Stimulated activated CD8-positive, alpha-beta memory T cell treated with anti-CD3 and anti-CD28 coated beads, Interleukin-12 subunit alpha, Interleukin-12 subunit beta, amount 100 ng/mL, for 24 hours (primary cell): ENCODE data around the gene CIAO3.

Experiments
- DNase-seq: peaks from one replicate; pipeline ENCODE4 v3.0.0-alpha.2; 2020; ENCODE audit errors: extremely low read depth

CIAO3 gene

DNA sequence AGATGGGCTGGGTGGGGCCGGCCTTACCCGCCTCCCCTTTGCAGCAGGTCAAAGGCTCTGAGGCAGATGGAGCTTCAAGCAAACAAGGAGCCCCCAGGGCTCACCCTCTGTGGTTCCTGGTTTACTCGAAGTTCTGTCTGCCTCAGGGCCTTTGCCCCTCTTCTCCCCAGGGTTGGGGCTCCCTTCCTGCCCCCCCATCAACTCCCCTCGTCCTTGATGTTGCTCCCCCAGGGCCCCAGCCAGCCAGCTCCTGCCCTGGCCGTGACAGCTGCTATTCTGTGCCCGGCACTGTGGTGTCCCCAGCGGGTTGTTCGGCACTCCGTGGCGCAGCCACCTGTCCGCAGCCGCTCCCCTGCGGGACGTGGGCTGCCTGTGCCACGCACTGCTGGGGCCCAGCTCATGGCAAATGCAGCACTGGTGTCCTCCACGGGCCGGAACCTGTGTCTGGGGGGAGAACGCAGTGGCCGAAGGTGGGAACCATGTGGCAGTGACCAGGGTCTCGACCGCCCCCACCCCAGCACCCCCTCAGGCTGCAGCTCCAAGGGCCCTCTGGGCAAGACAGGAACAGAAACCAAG, 30.2 kb downstream of the CIAO3 start:
- no peak for DNase-seq

DNA sequence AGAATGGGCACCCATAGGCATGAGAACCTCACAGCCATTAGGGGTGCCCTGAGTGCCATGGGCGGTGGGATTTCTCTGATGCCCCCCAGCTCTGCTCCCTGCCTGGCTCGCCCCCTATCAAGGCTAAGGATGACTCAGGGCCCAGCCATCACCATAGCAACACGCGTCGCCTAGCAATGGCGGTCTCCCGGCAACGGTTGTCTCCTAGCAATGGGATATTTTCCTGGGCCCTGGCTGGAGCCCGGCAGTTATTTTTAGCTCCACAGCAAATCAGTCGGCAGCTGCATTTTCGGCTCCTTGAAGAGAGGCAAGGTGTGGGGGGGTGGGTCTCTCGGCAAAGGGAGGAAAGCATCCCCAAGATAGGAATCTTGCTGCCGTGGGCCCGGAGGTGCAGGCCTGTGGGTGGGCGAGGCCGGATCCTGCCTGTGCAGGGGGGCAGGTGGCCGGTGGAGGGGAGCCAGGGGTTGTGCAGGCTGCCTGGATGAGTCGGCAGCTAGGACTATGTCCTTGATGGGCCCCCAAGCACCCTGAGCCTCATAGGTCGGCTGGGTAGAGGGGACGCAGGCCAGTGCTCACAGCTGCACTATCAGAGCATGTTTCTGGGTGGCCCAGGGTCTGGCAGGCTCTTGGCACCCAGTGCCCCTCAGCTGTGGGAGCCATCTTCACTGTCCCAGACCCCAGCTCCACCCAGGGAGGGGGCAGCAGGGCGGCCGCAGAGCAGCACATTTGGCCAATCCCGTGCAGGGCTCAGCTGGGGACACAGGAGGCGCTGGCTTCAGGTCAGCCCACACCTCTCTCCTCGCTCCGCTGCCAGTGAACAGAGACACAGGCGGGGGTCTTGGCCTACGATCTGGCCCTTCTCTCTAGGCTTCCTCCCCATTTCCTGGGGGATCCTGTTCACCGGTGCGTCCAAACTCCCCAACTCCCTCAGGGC, 31.0 kb downstream of the CIAO3 start:
- no peak for DNase-seq

DNA sequence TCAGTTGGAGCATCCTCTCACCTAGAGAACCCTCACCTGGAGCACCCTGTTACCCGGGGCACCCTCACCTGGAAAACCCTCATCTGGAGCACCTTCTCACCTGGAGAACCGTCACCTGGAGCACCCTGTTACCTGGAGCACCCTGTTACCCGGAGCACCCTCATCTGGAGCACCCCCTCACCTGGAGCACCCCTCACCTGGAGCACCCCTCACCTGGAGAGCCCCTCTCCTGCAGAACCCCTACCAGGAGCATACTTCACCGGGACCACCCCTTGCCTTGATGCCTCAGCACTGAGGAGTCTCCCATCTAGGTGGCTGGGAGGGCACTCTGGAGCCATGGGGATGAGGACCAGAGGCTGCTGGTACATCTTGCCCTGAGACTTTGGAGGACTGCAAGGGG, 31.8 kb downstream of the CIAO3 start:
- DNase-seq, result no peak

DNA sequence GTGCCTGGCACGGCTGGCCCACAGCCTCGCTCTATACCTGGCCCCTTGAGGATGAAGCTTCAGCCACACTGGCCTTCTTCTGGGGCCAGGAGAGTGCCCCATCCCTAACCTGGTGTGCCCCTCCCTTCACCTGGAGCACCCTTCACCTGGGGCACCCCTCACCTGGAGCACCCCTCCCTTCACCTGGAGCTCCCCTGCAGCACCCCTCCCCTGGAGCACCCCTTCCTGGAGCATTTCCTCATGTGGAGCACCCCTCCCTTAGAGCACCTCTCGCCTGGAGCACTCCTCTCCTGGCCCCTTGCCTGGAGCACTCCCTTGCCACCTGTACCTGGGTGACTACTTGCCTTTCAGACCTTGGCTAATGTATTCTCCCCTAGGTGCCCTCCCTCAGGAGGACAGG, 32.8 kb downstream of the CIAO3 start:
- no peak for DNase-seq

DNA sequence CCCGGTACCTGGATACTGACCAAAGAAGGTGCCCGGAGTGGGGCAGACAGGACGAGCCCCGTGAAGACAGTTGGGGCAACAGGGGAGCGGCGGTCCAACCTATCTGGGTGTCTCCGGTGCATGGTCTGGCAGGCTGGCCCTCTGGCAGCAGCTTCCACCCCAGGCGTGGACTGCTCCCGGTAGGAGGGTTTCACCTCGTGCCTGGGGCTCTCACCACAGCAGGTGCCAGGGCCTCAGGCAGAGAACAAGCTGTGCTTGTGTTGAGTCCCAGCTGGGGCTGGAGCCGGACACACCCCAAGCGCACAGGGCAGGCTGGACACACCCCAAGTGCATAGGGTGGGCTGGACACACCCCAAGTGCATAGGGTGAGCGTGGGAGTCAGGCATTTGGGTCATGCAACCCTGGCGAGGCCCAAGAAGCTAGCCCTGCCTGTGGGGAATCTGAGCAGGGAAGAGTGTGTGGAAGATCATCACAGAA, 33.7 kb downstream of the CIAO3 start:
- no peak for DNase-seq

DNA sequence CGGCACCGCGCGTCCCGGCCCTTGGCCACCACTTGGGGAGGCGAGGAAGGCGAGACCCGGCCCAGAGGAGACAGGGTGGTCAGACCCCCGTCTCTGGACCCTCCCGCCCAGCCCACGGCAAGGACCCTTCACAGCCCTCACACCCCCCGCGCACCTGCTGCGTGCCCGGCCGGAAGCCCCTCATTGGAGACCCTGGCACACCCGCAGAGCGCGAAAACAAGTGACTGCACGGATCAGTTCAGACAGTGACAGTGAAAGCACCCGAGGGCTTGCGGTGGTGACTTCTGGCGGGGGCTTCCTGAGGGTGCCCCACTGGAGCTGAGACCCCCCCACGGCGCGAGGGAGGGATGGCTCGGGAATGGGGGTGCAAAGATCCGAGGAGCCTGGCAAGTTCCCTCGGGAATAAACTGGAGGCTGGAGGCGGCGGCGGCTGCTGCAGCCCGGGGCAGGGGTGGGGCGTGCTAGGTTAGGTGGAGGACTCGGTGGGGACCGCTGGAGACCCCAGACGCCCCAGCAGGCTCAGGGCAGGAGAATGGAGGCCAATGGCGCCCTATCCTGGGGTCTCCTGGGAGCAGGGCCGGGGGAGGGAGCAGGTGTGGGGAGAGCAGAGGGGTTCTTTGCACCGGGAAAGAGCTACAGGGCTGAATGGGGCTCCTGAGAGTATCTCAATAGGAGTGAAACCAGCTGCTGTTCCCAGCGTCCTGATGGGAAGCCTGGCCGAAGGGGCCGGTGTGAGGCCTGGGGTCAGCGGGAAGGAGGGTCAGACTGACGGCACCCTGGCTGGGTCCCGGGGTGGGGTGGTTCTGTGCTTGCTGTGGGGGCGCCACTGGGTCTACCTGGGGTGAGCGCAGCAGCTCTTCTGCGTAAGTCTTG, 34.4 kb downstream of the CIAO3 start:
- DNase-seq, result no peak

DNA sequence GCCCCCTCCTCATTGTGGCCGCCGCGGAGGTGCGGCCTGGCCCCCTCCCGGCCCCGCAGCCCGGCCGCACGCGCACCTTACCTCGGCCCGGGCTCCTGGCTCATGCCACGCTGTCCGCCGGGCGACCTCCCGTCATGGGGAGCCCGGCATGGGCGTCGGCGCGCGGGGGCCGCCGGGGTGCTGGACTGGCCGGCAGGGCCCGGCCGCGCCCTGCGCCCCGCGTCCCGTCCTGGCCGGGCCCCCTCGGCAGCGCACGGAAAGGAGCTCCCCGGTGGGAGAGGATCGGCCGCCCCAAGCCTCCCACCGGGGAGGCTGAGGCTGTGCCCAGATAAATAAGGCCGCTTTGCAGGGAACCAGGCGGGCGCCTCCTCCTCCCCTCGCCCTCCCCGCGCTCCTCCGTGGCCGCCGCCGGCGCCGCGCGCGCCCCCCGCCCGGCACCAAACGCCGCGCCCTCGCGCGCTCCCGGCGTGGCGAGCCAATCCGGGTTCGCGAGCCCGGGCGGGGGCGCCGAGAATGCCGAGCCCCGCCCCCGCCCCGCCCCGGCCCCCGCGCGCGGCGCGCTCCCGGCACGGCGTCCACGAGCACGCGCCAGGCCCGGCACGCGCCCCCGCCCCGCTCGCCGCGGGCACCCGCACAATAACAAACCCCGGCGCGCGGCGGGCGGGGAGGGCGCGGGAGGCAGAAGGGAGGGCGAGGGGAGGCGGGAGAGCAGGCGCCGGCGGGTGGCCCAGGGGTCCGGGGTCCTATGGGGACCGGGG, 35.2 kb downstream of the CIAO3 start, which contains the start of gene FBXL16:
Gene FBXL16, minus strand, starts transcription at position 371 of the 758 bp plus-strand sequence. CDS start 8,396 bp downstream, outside the sequence.
- DNase-seq, result no peak

DNA sequence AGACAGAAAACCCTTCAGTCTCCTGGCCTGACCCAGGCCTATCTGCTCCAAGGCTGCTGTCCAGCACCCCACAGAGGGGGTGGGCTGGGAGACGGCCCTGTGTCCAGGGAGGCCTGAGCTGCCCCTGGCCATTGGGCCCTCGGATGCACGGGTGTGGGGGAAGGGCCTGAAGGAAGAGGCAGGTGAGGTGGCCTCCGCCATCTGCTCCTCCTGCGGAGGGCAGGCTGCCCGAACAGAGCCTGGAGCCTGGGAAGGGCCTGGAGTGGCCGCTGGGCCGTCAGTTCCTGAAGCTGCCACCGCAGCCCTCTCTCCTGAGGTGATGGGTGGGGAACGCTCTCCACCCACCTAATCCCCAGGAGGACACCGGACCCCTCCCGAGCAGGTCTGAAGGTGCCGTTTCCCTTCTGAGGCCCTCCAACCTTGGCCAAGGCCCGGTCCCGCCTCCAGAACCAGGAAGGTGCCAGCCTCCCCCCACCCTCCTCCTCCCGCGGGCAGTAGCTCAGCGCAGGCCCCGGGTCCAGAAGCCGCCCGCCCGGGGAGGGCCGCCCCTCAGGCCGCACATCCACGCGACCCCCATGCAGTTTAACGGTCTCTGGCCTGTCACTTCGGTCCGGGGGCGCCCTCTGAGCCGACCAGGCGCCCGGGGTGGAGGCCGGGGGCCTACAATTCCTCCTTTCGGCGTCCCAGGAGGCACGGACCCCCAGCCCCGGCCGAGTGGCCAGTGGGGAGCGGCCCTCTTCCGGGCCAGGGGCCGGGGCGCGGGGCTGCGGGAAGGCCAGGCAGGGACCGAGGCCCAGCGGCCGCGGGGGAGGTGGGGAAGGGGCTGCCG, 36.0 kb downstream of the CIAO3 start:
- no peak for DNase-seq

DNA sequence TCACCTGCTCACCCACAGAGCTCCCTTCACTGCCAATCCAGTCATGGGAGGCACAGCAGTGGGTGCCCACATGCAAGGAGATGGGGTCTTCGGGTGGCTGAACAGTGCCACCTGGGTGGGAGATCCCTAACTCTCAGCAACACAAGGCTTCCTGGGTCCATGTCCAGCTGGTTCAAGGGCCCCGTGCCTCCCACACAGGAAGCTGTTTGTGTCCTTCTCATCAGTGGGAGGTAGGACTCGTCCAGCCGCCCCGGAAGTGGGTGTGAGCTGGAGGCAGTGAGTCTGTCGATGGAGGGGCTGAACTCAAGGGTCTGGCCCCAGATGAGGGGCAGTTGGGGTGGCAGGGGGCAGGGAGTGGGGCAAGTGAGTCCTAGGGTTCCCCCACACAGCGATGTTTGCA, 36.8 kb downstream of the CIAO3 start:
- no peak for DNase-seq

DNA sequence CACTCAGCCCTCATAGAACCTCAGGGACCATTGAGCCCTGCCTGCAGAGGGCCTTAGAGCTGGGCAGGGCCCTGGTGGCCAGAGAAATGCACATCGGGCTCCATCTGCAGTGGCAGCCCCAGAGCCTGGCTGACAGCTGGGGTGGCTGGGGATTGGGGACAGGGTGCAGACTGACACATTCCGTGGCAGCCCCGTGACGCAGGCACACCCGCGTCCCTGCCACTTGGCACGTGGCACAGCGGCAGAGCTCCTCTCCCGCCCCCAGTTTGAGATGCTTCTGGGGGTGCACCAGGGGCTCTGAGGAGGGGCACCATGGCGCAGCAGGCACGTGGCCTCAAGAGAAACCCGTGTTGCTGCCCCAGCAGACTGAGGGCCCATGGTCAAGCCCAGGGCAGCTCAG, 37.4 kb downstream of the CIAO3 start:
- no peak for DNase-seq

DNA sequence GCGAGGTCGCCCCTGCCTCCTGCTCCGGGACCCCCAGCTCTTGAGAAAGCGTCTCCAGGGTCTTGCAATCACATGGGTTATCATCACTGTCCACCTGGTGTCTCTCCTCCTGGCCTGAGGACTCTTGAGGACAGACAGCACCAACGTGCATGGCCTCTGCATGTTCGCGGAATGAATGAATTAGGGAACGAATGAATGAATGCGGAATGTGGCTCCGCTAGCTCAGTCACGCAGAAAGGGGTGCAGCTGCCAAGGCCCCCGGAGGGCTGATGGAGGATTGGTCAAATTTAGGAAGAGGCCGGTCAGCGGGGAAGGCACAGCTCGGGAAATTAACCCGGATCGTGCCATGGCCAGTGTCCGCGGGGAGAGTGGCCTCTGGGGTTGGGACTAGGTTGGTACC, 38.5 kb downstream of the CIAO3 start:
- DNase-seq, result no peak

DNA sequence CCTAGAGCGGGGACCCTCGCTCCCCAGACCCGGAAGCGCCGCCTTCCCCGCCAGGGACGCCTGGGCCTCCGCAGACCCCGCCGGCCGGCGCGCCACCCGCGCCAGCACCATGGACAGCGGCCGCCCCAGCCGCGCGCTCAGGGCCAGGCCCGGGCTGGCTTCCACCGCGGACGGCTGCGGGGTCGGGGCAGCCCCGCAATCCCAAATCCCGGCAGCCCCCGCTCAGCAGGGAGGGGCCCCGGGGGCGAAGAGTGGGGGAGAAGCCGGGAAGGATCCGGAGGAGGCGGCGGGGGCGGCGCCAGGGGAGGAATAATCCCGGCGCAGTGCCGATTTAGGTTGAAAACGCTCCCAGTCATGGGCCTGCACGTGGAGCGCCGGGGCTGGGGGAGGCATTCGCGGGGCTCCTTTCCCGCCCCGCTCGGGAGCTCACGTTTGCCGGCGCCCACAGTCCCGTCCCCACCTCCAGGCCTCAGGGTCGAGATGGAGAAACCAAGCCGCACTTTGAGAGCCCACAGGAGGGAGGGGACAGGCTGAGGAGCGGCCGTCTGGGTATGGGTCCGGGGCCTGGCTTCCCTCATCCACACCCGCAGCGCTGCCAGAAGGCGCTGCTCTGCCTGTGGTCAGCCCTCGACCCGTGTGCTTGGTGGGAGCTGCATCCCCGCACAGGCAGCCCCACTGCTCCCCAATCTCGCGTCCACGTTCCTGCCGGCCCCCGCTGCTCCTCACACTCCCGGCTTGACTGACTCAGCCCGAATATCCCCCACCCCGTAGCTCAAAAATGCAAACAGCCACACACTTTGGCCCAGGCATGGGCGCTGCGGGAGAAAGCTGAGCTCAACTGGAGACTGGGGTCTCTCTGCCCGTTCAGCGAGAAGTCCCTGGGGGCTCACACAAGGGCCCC, 39.9 kb downstream of the CIAO3 start:
- DNase-seq, result no peak

DNA sequence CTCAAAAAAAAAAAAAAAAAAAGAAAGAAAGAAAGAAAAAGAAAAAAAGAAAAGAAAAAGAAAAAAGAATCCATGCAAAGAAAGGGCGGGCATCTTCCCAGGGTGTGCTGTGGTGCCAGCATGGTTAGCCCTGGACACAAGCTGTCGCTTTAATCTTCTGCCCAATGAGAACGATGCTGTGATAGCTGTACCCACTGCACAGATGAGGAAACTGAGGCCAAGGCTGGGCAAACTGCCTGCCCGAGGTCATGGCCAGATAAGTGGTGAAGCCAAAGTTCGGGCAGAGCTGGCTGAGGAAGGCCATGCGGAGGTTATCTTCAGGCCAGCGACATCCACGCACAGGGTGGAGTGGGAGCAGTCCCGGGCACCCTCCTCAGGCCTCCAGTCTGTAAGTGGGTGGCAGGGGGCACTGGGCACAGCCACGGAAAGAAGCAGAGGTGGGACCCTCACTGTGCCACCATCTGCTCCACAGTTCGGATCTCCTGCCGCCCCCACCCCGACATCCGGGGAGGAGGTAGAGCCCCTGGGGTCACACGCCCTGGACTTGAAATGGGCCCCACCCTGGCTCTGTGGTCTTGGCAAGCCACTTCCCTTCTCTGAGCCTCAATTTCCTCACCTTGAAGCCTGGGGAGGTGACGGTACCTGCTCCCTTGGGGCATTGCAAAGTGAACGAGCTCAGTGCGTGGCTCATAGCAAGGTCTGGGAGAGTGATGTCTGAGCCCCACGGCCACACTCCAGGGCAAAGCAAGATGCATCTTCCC, 41.7 kb downstream of the CIAO3 start:
- no peak for DNase-seq

DNA sequence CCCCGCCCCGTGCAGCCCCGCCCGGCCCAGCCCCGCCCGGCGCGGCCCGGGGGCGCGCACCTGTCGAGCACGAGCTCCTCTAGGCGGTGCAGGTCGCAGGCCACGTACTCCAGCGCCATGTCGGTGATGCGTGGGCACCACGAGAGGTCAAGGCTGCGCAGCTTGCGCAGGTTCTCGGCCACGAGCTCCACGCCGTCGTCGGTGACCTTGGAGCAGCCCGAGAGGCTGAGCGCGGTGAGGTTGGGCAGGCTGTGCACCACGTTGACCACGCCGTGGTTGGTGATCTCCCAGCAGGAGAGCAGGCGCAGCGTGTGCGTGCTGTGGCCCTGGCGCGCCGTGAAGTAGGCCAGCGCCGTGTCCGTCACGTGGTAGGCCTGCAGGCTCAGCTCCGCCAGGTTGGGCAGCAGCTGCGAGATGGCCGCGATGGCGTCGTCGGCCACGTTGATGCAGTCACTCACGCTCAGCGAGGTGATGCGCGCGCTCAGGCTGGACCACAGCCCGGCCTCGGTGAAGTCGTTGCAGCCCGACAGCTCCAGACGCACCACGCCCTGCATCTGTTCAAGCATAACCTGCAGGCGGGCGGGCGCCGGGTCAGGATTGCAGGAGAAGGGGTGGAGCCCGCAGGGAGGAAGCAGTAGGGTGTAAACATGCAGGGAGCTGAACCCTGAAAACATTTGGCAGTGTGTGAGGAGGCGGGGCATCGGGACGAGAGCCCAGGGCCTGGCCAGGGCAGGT, 45.3 kb downstream of the CIAO3 start:
- DNase-seq, result no peak

DNA sequence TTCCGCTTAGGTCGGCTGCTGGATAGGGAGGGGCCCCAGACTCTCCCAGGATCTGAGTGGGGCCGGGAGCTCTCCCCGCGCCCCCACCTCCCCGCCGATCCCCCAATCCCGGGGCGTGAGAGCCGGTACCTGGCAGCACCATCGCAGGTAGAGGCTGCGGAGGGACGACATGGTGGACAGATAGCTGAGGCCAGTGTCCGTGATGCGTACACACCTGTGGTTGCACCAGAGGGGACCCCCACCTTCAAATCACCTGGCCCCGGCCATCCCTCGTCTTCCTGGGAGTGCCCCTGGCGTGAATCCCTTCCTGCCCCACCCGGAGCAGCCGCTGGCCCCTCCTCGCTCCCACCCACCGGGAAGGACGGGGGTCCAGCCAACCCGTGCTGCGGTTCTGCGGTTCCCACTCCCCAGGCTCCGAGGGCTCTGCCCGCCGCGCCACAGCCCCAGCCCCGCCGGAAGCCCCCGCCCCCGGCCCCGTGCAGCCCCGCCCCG, 45.9 kb downstream of the CIAO3 start:
- no peak for DNase-seq

DNA sequence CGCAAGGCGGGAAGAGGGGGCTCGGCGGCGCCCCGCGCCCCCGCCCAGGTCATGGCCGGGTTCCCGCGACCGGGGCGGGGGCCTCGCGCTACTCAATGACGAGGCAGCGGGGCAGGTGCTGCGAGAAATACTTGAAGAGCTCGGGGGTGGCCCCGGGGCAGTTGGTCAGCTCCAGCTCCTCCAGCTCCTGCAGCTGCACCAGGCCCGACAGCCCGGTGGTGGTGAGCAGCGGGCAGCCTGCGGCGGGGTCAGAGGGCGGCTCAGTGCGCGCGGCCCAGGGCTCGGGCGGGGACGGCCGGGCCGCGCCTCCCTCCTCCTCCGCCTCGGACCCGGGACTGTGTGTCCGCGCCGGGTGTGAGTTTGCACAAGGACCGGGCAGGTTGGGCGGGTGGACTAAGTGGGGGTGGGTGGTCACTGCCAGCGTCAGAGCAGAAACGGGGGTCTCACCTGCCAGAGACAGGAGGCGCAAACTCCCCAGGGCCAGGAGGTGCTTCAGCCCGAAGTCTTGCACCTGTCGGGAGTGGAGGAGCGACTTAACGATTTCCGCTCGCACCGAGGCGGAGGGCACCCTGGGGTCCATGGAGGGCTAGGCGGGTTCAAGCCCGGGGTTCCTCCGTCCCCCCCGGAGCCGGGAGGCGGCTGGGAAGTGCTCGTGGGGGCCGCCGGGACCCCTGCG, 46.5 kb downstream of the CIAO3 start:
- DNase-seq, result no peak

DNA sequence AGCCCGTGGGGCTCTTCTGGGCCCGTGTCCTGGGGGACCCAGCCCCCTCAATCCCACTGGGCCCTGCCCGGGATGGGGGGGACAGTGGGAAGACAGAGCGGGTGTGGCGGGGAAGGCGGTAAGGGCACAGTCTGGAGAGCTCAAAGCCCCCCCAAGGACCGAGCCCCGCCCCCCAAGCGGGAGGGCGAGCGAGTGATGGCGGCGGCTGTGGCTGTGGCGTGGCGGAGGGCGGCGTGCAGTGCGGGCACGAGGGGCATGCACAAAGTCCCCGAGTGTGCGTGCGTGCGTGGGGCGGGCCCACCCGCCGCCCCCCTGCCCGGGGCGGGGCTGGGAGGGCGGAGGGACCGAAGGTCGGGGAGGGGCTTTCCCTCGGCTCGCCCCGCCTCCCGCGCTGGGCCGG, 47.0 kb downstream of the CIAO3 start:
- no peak for DNase-seq
